ENCODE data around the gene ARHGEF37.

The ARHGEF37 gene

GRCh38 chr5:149639737-149640136 lies 58.4 kb downstream of the ARHGEF37 start:
- DNase-seq (ENCODE audit: low read depth) = no peak
- H3K4me3 ChIP-seq (ENCODE audit: low read length) = no peak overlapping the region
- no peak for TF ChIP-seq CTCF (conservative IDR thresholded peaks at IDR 0.05; ENCODE audit: low read length)

- no peak for TF ChIP-seq CTCF (conservative IDR thresholded peaks at IDR 0.05; ENCODE audit: low read length)
These were observed 59.2 kb downstream of the ARHGEF37 start for GRCh38 chr5:149640350-149640999.

GRCh38 chr5:149641000-149641576 lies 59.8 kb downstream of the ARHGEF37 start:
- H3K4me3 ChIP-seq (ENCODE audit: low read length) = no peak overlapping the region
- peak; percentile 29 for DNase-seq (ENCODE audit: low read depth)
- no peak for TF ChIP-seq CTCF (conservative IDR thresholded peaks at IDR 0.05; ENCODE audit: low read length)

More at GRCh38 chr5:149640350-149640999, 59.2 kb downstream of the ARHGEF37 start:
- H3K4me3 ChIP-seq (ENCODE audit: low read length) = no peak overlapping the region
- no peak for DNase-seq (ENCODE audit: low read depth)

GRCh38 chr5:149641600-149641999 lies 60.3 kb downstream of the ARHGEF37 start:
- no peak overlapping the region for H3K4me3 ChIP-seq (ENCODE audit: low read length)
- no peak for TF ChIP-seq CTCF (conservative IDR thresholded peaks at IDR 0.05; ENCODE audit: low read length)
- no peak for DNase-seq (ENCODE audit: low read depth)

- no peak for DNase-seq (ENCODE audit: low read depth)
- no peak overlapping the region for H3K4me3 ChIP-seq (ENCODE audit: low read length)
- no peak for TF ChIP-seq CTCF (conservative IDR thresholded peaks at IDR 0.05; ENCODE audit: low read length)
These were observed 62.5 kb downstream of the ARHGEF37 start for GRCh38 chr5:149643781-149644180.

- no peak for DNase-seq (ENCODE audit: low read depth)
- no peak overlapping the region for H3K4me3 ChIP-seq (ENCODE audit: low read length)
- TF ChIP-seq CTCF (conservative IDR thresholded peaks at IDR 0.05; ENCODE audit: low read length) = no peak
These were observed 63.3 kb downstream of the ARHGEF37 start for GRCh38 chr5:149644629-149645028.

- no peak for DNase-seq (ENCODE audit: low read depth)
- TF ChIP-seq CTCF (conservative IDR thresholded peaks at IDR 0.05; ENCODE audit: low read length) = no peak
- no peak overlapping the region for H3K4me3 ChIP-seq (ENCODE audit: low read length)
These were observed 63.9 kb downstream of the ARHGEF37 start for GRCh38 chr5:149645236-149645635.

Data from AG10803 (cell line).